ENCODE results near the gene MARCKS.
A peak's percentile ranks its signal among the peaks of the same experiment; 100 is the strongest.

MARCKS gene

GRCh38 chr6:113848280-113848679 lies 8.9 kb upstream of the MARCKS start:
- no peak for TF ChIP-seq CTCF (conservative IDR thresholded peaks at IDR 0.05; ENCODE audit: low read depth, low read length)
- no peak for DNase-seq (ENCODE audit: low read depth)
- no peak overlapping the region for H3K4me3 ChIP-seq (ENCODE audit: low read depth, low read length)

GRCh38 chr6:113848811-113849210 lies 8.3 kb upstream of the MARCKS start:
- H3K4me3 ChIP-seq (ENCODE audit: low read depth, low read length), result no peak overlapping the region
- TF ChIP-seq CTCF (conservative IDR thresholded peaks at IDR 0.05; ENCODE audit: low read depth, low read length), result no peak
- no peak for DNase-seq (ENCODE audit: low read depth)

DNA sequence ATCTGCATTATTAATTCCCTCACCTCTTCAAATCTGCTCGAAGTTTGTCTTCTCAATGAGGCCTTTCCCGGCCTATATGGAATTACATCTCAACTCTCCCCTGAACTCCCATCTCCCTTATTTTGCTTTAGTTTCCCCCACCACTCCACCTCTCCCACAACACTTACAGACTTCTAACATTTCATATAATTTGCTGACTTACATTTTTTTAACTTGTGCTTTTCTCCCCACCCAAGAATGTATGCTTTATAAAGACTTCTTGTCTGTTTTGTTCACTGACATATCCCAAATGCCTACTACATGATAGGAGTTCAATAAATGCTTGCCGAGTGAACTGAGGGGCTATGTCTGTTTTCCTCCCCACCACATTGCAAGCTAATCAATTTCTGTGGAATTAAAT lies 3.9 kb upstream of the MARCKS start:
- DNase-seq (ENCODE audit: low read depth), result no peak
- H3K4me3 ChIP-seq (ENCODE audit: low read depth, low read length), result no peak overlapping the region
- TF ChIP-seq CTCF (conservative IDR thresholded peaks at IDR 0.05; ENCODE audit: low read depth, low read length), result no peak

DNA sequence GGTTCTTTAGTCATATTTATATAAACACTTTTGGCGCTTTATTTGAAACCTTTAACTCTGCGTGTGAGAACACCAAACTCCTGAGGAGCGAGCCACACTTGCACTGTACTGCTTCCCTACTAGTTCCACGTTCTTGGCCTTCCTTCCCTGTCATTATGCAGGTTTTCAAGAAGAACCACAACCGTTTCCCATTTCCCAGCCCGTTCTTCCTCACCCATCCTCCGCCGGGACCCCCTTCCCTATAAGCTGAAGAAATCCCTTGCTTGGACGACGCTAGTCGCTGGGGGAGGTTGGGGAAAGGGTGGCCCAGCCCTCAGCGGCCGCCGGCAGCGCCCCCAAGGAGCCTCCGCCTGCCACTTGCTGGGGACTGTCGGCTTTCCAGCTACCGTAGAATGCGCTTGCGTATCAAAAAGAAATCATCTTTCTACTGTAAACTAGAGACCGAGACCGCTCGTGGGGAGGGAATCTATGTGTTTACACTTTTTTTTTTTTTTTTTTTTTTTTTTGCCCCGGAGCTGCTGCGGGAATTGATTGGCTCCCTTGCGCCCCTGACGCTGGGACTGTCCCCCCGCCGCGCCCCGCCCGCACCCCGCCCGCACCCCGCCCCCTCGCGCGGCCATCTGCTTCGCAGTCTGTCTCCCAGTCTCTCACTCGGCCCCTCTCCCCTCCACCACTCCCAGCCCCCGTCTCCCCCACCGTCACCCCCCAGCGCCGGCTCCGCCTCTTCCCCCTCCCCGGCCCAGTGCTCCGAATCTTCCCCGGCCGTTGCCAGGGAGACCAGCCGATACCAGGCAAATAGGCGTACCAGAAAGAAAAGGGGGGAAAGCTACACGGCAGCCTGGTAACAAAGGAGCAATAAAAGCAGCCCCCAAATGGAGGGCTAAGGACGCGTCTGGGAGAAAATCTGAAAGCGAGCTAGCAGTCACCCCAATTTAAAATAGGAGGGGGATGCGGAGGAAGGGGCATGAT lies 2.3 kb upstream of the MARCKS start:
- DNase-seq (ENCODE audit: low read depth), result peak; percentile 82
- peak overlapping the region; percentile 99 for H3K4me3 ChIP-seq (ENCODE audit: low read depth, low read length)
- TF ChIP-seq CTCF (conservative IDR thresholded peaks at IDR 0.05; ENCODE audit: low read depth, low read length), result peak; percentile 40

DNA sequence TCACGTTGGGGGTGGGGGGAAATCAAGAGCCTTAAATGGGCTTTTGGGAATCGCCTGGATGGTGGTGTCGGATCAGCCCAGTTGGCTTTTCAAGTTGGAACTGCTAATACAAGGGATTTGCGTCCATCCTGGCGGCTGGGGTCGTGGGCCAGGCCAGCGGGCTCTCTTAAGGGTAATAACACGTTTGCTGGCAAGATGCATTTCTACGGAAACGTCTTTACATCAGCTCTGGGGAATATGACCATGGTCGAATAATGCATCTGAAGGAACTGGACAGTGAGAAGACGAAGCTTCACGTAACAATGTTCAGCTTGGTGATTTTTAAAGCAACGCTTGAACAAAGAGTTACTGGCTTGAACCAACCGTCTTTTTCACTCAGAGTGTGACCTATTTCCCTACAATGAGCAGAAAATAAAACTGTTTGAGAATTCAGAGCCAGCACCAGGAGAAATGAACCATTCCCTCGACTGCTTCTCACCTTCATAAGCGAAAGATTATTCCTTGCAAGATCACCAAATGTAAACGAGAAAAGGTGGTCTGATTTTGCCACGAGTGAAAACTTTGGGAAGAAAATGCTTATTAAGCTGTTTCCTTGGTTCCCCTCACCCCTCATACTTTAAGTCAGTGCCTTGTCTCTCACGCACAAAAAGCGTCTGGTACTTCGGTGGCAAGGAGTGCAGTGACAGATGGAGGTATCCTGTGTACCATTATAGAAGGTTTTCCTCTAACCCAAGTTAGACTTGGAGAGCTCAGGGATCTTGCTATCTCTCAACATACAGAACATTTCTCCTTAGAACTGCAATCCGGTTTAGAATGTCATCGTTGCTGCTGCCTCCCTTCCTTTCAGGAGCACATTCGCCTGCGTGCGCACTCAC lies 1.4 kb upstream of the MARCKS start:
- no peak for TF ChIP-seq CTCF (conservative IDR thresholded peaks at IDR 0.05; ENCODE audit: low read depth, low read length)
- DNase-seq (ENCODE audit: low read depth), result peak; percentile 76

DNA sequence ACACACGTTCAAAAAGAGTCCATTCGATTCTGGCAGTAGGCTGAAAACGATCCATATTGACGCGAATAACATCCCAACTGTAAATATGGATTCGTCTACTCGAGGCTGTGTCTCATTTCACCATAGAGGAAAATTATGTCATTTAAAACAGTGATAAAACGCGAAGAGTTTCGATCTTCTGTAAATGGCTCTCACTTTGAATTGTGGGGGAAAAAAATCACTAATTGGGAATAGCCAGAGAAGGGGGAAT lies 845 bp upstream of the MARCKS start:
- DNase-seq (ENCODE audit: low read depth), result no peak
- H3K4me3 ChIP-seq (ENCODE audit: low read depth, low read length), result peak overlapping the region; percentile 99
- no peak for TF ChIP-seq CTCF (conservative IDR thresholded peaks at IDR 0.05; ENCODE audit: low read depth, low read length)

More for the DNA sequence above, 1.4 kb upstream of the MARCKS start:
- H3K4me3 ChIP-seq (ENCODE audit: low read depth, low read length), result peak overlapping the region; percentile 99
